ENCODE results near the gene CRYBB1.

Gene CRYBB1

DNA sequence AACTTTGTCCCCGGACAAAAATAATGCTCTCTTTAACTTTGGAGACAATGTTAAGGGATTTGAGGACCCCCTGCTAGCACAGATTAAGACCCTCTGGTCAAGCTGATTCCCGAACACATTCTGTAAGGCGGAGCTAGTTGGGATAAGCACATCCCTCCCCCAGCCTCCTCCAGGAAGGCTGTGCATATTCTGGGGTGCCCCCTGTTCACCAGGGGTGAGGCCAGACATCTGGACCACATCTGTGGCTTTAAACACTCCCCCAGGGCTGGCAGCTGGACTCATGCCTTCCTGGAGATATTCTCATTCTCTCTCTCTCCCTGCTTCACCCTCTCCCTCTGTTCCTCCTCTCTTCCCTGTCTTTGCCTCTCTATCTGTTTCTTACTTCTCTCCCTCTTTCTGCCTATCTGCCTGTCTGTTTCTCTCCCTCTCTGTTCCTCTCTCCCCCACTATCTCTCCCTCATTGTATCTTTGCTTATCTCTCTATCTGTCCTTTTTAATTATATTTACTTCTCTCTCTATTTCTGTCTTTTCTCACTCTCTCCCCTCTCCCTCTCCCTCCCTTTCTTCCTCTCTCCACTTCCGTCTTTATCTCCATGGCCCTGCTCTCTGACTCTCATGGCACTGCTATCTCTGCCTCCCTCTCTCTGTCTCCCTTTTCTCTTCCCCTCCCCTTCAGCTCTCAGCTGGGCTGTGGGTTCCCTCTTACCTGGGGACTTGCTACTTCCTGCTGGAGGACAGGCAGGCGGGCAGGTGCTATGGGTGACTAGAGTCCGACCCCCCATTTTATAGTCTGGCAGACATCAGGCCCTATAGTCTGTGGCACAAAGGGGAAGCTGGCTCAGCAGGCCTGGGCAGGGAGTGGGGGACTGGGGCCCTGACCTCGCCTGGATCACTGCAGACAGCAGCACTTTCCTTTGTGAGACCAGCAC, at the start of gene CRYBB1:
TSS of gene CRYBB1 (minus strand) at position 757 of the 929 bp plus-strand sequence. CDS start 1,708 bp downstream, outside the sequence.
- DNase-seq = no peak

DNA sequence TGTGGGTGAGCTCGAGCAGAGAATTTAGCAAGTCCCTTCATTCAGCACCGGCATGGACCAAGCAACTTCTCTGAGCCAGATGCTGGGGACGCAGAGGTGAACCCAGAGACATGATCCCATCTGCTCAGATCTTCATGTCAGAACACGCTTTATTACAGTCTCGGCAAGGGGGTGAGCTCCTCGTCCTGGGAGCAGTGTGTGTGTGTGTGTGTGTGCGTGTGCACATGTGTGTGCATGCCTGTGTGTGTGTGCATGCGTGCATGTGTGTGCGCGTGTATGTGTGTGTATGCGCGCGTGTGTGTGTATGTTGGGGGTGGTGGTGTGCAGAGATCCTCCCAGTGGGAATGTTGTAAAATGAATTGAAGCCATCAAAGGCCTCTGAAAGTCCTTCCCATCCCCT, 49.3 kb upstream of the CRYBB1 start:
- no peak for DNase-seq

DNA sequence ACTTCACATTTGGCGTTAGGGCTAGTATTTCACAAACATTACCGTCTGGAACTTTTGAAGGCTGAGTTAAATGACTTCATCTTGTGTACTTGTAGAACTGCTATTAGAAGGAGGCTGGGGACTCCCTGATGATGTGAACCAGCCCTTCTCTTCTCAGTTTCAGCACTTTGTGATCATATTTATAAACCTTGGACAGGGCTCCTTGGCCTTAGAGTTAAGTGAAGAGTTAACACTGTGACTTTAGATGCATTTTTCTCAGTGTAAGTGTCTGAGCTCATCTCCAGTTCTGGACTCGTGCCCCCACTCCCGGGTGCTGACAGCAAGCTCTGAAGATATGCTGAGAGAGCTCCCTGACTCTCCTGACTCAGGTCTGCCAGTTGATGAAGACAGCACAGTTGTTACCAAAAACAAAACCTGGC, 48.0 kb upstream of the CRYBB1 start:
- DNase-seq = no peak

GRCh38 chr22:26663374-26663923, 45.6 kb upstream of the CRYBB1 start:
- DNase-seq = no peak

DNA sequence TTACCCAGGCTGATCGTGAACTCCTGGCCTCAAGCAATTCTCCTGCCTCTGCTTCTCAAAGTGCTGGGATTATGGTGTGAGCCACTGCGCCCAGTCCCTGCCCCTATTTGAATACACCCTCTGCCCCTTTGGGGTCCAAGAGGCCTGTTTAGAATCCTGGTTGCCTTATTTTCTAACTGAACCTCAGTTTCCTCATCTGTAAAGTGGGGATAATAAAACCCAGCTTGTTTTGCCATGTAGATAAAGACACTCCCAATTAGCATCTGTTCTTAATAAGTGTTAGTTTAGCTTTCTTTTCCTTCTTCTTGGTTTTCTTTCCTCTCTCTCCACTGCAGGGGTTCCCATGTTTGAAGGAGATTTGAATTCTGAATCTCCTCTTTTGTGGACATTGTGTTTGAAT, 44.3 kb upstream of the CRYBB1 start:
- DNase-seq = no peak

- DNase-seq = no peak
These were observed 43.2 kb upstream of the CRYBB1 start for GRCh38 chr22:26660961-26661578.

DNA sequence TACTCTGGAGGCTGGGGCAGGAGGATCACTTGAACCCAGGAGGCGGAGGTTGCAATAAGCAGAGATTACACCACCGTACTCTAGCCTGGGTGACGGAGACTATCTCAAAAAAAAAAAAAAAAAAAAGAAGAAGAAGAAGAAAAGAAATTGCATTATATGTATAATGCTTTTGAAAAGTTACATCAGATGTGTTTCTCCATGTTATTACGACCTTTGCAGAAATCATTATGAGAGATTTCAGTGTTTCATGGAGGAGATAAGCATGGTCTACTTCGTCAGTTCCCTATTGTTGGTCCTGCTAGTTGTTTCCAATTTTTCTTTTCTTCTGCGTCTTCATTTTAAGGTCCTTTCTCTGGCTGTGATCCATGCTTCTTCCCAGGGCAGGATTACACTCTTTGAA, 42.5 kb upstream of the CRYBB1 start:
- no peak for DNase-seq

DNA sequence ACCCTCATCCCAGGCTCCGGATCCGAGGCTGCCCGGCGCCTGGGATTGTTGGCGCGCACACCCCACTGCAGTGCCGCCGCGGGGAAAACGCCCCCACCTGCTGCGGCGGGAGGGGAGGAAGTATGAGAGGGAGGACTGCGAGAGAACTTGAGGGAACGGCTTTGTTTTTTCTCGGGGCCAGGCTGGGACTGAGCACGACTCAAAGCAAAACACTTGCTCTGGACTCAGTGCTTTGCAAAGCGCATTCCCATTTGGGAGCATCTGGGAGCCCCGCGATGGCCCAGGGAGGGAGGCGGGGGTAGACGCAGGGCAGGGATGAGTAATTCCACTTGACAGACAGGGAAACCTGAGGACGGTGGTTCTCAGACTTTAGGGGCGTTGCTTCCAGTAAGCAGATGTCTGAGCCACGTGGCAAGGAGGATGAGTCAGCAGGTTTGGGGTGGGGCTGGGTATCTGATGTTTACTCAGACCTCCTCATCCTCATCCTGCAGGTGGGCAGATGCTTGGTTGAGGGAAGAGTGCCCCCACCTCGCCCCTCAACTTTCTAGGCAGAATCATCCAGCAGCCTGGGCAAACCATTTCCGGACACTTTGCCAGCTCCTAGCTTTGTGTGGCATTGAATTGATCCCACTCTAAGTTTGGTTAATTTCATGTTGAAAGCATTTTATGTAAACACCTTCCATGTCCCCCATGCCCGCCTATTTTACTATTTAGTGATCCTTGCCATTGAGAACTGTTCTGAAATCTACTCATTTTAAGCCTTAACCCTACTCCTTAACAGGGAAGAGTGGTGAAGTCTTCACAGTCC, 41.0 kb upstream of the CRYBB1 start:
- DNase-seq = no peak

DNA sequence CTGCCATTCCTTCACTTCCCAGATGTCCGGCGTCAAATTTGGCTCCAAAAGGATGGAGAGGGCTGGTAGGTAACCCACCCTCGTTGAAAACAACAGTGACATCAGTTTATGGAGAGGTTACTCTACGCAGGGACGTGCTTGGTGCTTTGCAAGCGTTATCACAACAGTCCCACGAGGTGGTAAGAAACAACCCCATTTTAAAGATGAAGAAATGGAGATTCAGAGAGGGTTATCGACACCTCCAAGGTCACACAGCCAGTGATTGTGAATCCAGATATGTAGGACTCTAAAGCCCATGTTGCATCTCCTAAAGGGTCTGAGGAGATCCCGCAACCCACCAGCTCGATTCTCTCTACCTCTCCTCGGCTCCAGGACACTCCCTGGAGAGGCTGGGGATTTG, 40.3 kb upstream of the CRYBB1 start:
- DNase-seq = no peak

DNA sequence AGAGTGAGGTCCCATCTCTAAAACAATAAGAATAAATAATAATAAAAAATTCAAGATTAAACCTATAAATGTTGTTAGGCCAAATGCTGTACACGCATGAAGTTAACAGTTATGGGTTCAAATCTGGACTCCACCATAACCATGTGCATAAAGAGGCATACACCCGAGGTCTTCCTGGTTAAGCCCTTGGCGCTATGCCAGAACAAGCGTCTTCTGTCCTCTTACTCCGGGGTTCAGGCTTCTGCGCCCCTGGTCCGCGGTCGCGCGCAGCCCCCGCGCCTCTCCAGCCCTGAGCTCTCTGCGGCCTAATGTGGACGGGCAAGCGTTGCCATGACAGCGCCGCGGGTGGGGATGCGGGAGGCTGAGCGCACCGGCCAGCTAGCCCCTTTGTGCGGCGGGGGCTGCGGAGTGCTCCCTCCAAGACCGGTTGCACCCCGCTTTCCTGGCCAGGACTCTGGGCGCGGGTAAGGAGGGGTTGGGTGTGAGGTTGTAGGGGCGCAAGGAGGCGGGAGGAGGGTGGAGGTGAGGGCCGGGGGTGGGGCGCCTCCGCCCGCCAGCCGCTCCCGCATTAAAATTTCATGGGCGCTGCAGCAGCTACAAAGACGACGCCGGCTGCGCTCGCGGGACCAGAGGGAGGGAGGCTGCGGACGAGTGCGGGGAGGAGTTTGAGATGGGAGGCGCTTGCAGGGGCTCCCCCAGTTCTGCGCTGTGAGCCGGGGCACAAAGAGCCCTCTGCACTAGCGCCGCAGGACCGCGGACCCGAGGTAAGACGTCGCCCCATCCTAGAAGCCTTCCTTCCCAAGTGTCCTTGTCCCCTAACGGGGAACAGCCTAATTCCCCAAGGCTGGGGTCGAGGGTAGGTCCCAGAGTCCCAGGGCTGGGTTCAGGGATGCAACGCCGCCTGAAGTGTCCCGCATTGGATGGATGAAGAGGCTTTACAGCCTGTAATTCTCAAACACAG, 39.3 kb upstream of the CRYBB1 start, which contains the start of gene MIAT:
TSS of gene MIAT (plus strand) at position 698 of the 961 bp plus-strand sequence.
- DNase-seq = no peak

DNA sequence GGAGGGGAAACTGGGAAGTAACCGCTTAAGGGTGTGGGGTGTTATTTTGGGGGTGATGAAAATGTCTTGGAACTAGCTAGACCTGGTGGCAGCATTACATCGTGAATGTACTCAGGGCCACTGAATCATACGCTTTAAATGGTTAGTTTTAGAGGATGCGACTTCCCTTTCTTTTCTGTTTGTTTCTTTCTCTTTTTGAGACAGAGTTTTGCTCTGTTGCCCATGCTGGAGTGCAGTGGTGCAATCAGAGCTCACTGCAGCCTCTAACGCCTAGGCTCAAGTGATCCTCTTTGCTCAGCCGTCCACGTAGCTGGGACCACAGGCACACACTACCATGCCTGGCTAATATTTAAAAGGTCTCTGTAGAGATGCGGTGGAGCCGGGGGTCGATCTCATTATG, 34.0 kb upstream of the CRYBB1 start:
- DNase-seq = no peak

- no peak for DNase-seq
These were observed 33.0 kb upstream of the CRYBB1 start for GRCh38 chr22:26650722-26651421.

DNA sequence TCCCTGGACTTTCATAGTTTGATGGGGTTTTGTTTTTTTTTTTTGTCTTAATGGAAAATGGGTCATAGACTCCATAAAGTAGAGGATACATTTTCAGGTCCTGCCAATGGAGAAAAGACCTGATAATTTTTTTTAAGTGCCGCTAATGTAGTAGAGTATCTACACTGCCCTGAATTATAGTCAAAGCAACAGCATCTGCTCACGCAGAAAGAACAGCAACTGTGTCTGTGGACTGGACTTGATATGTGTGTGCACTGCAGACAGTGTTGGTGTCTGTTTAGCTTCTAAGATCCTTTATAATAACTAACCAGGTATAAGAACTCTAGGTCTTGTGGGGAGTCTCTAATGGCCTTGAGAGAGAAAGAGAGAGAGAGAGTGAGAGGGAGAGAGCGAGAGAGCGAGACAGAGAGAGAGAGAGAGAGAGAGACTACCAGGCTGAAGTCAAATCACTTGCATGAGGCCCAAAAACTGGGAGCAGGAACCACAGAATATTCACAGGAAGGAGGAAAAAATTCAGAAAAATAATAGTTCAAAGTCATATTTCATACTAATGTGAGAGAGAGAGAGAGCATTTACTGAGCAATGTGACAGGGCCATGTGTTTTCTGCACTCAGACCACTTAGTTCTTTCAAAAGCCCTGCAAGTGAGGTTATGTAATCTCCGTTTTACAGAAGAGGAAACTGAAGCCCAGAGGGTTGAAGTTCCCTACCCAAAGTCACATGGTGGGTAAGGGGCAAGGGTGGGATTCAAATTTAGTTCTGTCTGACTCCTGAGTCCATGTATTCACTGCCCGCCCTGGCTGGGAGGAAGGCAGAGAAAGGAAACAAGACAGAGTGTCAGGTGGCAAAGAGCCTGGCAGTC, 30.9 kb upstream of the CRYBB1 start:
- DNase-seq = no peak

DNA sequence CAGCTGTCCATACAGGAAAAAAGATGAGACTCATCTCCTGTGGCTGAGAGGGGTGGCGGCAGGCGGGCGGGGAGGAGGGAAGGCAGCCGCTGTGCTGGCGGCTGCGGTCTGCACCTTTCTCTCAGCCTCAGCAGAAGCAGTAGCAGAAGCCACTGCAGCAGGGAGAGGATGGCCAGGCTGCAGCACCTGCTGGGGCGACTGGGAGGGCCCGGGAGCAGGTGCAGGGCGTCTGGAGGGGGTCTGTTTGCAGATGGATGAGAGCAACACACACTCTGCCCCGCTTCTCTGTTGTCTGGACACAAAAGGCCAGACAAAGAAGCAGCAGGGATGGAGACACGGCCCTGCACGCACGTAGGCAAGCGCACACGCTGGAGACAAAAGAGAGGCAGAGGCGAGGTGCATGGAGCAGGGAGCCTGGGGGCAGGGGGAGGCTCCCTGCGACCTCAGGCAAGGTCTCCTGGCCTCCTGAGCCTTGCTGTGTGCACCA, 30.2 kb upstream of the CRYBB1 start:
- no peak for DNase-seq

DNA sequence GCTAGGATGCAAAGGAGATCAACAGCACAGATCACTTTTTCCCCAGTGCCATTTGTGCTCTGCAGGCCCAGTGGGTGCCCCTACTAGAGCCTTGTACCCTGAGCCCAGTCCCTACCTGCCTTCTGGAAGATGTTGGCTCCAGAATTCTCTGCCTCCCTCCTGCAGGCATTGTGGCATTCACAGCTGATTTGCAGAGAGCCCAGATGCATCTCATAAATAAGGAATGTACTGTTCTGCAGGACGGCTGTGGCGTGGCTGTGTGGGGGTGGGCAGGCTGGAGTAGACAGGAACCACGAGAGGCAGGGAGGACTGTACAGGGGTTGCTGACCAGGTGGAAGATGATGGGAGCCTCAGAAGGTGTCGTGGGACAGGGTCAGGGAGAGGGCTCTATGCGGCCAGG, 28.3 kb upstream of the CRYBB1 start:
- DNase-seq = no peak

DNA sequence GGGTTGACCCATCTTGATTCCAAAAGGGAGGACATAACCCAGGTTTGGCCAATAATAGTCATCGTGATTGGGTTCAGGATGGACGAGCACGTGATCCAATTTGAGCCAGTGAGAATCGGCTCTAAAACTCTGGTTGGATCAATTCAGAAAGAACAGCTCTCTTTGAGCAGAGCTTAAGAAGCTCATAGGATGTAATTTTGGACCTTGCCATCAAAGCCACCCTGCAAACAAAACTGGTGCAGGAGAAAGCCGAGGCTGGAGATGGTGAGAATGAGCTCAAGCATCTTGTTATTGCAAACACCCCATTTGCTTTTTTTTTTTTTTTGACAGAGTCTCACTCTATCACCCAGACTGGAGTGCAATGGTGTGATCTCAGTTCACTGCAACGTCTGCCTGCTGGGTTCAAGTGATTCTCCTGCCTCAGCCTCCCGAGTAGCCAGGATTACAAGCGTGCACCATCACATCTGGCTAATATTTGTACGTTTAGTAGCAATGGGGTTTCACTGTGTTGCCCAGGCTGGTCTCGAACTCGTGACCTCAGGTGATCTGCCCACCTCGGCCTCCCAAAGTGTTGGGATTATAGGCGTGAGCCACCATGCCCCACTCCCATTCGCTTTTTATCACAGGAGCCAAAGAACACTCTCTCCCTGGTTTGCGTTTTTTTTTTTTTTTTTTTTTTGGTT, 25.7 kb upstream of the CRYBB1 start:
- DNase-seq = no peak

- DNase-seq = no peak
These were observed 24.9 kb upstream of the CRYBB1 start for GRCh38 chr22:26642465-26643417.

DNA sequence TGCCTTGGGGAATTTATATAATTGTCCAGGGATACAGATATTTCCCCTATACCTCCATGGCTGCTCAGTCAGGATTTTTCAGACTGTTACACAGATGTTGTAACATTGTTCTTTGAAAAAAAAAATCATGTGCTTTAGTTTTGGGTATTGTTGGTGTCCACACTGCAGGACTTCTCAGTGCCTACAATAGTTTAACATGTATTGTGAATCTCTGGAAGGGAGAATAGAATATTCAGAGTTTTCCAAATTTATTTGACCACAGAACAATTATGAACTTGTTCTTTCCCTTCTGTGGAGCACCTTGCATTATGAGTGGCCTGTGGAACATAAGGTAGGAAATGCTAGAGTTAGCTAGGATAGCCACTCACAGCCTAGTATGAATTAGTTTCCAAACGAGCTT, 18.5 kb upstream of the CRYBB1 start:
- DNase-seq = no peak

Data from right forelimb (tissue), 1 donor.